ENCODE measurements around the gene PGLYRP1.

PGLYRP1 gene

GRCh38 chr19:46022431-46023310 lies at the start of gene PGLYRP1:
Gene PGLYRP1, minus strand, starts transcription at chr19:46023053. Its CDS starts 32 bp downstream, at chr19:46023021.
- no peak for DNase-seq (ENCODE audit: low read depth)

GRCh38 chr19:46069806-46070341 lies 47.0 kb upstream of the PGLYRP1 start:
- no peak for DNase-seq (ENCODE audit: low read depth)

- no peak for DNase-seq (ENCODE audit: low read depth)
Observed at GRCh38 chr19:46068345-46069258, 45.7 kb upstream of the PGLYRP1 start.

- no peak for DNase-seq (ENCODE audit: low read depth)
Observed at GRCh38 chr19:46067691-46068090, 44.8 kb upstream of the PGLYRP1 start.

- DNase-seq (ENCODE audit: low read depth): no peak
Observed at GRCh38 chr19:46066471-46066870, 43.6 kb upstream of the PGLYRP1 start.

GRCh38 chr19:46065486-46066071 lies 42.7 kb upstream of the PGLYRP1 start:
- no peak for DNase-seq (ENCODE audit: low read depth)

GRCh38 chr19:46063201-46063600 lies 40.3 kb upstream of the PGLYRP1 start:
- DNase-seq (ENCODE audit: low read depth): no peak

- DNase-seq (ENCODE audit: low read depth): no peak
Observed at GRCh38 chr19:46060012-46060411, 37.2 kb upstream of the PGLYRP1 start.

GRCh38 chr19:46058778-46059177 lies 35.9 kb upstream of the PGLYRP1 start:
- no peak for DNase-seq (ENCODE audit: low read depth)

- DNase-seq (ENCODE audit: low read depth): no peak
Observed at GRCh38 chr19:46056536-46056935, 33.7 kb upstream of the PGLYRP1 start.

- DNase-seq (ENCODE audit: low read depth): no peak
Observed at GRCh38 chr19:46052896-46053295, 30.0 kb upstream of the PGLYRP1 start.

GRCh38 chr19:46049597-46049996 lies 26.7 kb upstream of the PGLYRP1 start:
- DNase-seq (ENCODE audit: low read depth): no peak

- no peak for DNase-seq (ENCODE audit: low read depth)
Observed at GRCh38 chr19:46043519-46043918, 20.7 kb upstream of the PGLYRP1 start.

GRCh38 chr19:46042252-46042883 lies 19.5 kb upstream of the PGLYRP1 start:
- DNase-seq (ENCODE audit: low read depth): no peak

- no peak for DNase-seq (ENCODE audit: low read depth)
Observed at GRCh38 chr19:46040952-46041500, 18.2 kb upstream of the PGLYRP1 start, which contains the start of gene IGFL4. Gene IGFL4, minus strand, starts transcription at chr19:46041002. Its CDS starts 40 bp downstream, at chr19:46040962.

- DNase-seq (ENCODE audit: low read depth): no peak
Observed at GRCh38 chr19:46040125-46040524, 17.3 kb upstream of the PGLYRP1 start.

GRCh38 chr19:46036744-46037128 lies 13.9 kb upstream of the PGLYRP1 start:
- no peak for DNase-seq (ENCODE audit: low read depth)

GRCh38 chr19:46035986-46036743 lies 13.3 kb upstream of the PGLYRP1 start:
- DNase-seq (ENCODE audit: low read depth): no peak

GRCh38 chr19:46035546-46035945 lies 12.7 kb upstream of the PGLYRP1 start:
- DNase-seq (ENCODE audit: low read depth): no peak

- DNase-seq (ENCODE audit: low read depth): no peak
Observed at GRCh38 chr19:46033401-46033800, 10.5 kb upstream of the PGLYRP1 start.

Measured in stimulated activated CD8-positive, alpha-beta memory T cell treated with anti-CD3 and anti-CD28 coated beads, Interleukin-15, amount 100 ng/mL, for 24 hours (primary cell).